ENCODE measurements around the gene ANKRD27. TPM values are rescaled to one million over a fixed set of nuclear protein-coding genes. Genes with fewer than 3 reads are reported as not detected.

ANKRD27 gene
- polyA plus RNA-seq (2011; rRNA removed) (26.2 and 28.7 TPM in 2 replicates), polyA minus RNA-seq (2011; rRNA and poly(A)+ RNA removed) (41.5 and 44.2 TPM in 2 replicates)

DNA sequence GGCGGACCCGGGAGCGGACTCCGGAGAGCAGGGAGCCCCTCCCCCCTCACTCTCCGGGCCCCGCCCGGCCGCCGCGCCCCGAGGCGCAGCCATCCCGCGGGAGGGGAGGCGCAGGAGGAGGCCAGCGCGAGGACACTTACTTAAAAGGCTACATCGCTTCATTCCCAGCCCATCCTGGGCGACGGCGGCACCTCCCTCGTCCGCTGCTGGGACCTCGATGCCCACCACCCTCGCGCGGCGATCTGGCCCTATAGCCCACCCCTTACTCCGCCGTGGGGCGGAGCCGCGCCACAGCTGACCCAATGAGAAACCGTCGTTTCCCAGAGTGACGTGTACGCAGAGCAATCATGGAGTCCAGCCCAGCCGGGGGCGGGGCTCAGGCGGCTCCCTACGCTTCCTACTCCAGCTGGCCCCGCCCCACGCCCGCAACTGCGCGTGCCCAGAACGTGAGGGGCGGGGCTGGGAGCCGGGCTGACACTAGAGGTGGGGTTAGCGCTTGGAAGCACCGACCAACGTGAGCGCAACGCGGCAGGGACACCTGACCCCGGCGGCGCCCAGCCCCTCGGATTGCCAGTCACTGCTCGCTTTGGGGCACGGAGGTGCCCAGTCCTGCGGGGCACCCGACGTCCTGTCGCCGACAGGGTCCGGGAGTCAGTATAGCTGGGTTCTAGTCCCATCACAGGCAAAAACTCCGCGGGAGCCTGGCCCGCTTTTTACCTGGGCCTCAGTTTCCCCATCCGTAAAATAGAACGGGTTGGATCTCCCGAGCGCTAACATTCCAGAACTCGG is at the start of gene ANKRD27:
TSS of gene ANKRD27 (minus strand) at position 250 of the 789 bp plus-strand sequence. CDS start 16,165 bp downstream, outside the sequence.
- no peaks in the 10 kb centered on the region; the same call in 1 of the 2 replicates for H3K9me3 ChIP-seq (ENCODE audit: control insufficient read depth, insufficient read depth, low read length)
- H3K27ac ChIP-seq (ENCODE audit: low read depth, low read length), result peak within 1 kb of the TSS; percentile 39
- H3K27me3 ChIP-seq (ENCODE audit: control insufficient read depth, insufficient read depth, low read length), result peaks cover 23% of the 10 kb centered on the region
- TF ChIP-seq, protein P1, sequence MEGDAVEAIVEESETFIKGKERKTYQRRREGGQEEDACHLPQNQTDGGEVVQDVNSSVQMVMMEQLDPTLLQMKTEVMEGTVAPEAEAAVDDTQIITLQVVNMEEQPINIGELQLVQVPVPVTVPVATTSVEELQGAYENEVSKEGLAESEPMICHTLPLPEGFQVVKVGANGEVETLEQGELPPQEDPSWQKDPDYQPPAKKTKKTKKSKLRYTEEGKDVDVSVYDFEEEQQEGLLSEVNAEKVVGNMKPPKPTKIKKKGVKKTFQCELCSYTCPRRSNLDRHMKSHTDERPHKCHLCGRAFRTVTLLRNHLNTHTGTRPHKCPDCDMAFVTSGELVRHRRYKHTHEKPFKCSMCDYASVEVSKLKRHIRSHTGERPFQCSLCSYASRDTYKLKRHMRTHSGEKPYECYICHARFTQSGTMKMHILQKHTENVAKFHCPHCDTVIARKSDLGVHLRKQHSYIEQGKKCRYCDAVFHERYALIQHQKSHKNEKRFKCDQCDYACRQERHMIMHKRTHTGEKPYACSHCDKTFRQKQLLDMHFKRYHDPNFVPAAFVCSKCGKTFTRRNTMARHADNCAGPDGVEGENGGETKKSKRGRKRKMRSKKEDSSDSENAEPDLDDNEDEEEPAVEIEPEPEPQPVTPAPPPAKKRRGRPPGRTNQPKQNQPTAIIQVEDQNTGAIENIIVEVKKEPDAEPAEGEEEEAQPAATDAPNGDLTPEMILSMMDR (IDR thresholded peaks at IDR 0.05; ENCODE audit: low read depth, low read length), result no peak
- peak; percentile 93 for DNase-seq (ENCODE audit: low read depth, low spot score)
- ChIA-PET POLR2A (interaction anchor here (0.7 to 2.0 kb wide), 4 partner anchors 16 to 1650 kb away, joined by 3 to 7 read pairs (median 4); partner anchors contain the start of genes NUDT19 and PDCD5), CTCF (no interaction called here)
- H3K4me3 ChIP-seq (ENCODE audit: low read depth, low read length), result peak within 1 kb of the TSS; percentile 89

DNA sequence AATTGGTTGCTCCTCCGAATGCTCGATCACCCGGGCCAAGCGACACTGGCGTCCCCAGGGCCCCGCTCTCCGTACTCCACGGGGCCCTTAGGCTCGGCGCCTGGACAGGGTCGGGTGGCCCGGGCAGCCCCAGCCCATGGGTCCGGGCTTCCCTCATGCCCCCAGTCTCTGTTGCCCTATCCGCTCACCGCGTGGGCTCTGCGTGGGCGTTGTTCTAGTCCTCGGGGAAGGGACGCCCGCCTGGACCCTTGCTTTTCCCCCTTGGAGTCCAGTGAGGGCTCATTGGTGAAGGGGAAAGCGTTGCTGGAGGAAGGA is 45.9 kb upstream of the ANKRD27 start:
- no peak for DNase-seq (ENCODE audit: low read depth, low spot score)
- Histone ChIP-seq H3K9me3 (ENCODE audit: control insufficient read depth, insufficient read depth, low read length) (peaks cover 11% of the 10 kb centered on the region; the same call in 1 of the 2 replicates), H3K27ac (ENCODE audit: low read depth, low read length) (no peak overlapping the region), H3K27me3 (ENCODE audit: control insufficient read depth, insufficient read depth, low read length) (no peaks in the 10 kb centered on the region), H3K4me3 (ENCODE audit: low read depth, low read length) (no peak overlapping the region)
- CTCF ChIA-PET, result no interaction called here
- POLR2A ChIA-PET, result no interaction called here
- TF ChIP-seq, protein P1 (IDR thresholded peaks at IDR 0.05; ENCODE audit: low read depth, low read length), result no peak

DNA sequence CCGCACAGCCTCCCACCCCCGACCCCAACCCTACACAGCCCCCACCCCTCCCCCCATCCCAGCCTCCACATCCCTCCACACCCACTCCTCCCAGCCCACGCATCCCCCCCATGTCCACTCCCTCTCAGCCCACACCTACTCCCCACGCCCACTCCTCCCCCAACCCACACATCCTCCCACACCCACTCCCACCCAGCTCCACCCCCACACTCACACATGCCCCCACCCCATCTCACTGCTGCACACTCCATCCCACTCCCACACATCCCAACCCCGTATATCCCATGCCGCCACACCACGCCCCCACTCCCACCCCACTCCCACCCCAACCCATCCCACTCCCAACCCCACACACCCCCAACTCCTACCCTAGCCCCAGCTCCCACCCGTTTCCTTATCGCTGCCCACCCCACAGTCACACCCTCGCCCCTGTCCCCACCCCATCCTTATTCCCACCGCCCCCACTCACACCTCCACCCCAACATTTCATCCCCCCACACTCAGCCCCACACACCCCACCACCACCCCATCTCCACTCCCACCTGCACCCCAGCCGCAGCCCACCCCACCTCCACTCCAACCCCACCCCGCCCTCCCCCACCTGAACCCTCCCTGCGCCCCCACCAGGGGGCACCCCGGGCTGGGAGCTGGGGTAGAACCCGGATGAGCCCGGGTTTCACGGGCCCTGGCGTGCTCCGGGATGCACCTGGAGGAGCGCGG is 45.4 kb upstream of the ANKRD27 start:
- Histone ChIP-seq H3K9me3 (ENCODE audit: control insufficient read depth, insufficient read depth, low read length) (peaks cover 11% of the 10 kb centered on the region; the same call in 1 of the 2 replicates), H3K4me3 (ENCODE audit: low read depth, low read length) (no peak overlapping the region), H3K27me3 (ENCODE audit: control insufficient read depth, insufficient read depth, low read length) (no peaks in the 10 kb centered on the region), H3K27ac (ENCODE audit: low read depth, low read length) (no peak overlapping the region)
- no peak for DNase-seq (ENCODE audit: low read depth, low spot score)
- POLR2A ChIA-PET, result no interaction called here
- TF ChIP-seq, protein P1 (IDR thresholded peaks at IDR 0.05; ENCODE audit: low read depth, low read length), result no peak
- CTCF ChIA-PET, result no interaction called here

DNA sequence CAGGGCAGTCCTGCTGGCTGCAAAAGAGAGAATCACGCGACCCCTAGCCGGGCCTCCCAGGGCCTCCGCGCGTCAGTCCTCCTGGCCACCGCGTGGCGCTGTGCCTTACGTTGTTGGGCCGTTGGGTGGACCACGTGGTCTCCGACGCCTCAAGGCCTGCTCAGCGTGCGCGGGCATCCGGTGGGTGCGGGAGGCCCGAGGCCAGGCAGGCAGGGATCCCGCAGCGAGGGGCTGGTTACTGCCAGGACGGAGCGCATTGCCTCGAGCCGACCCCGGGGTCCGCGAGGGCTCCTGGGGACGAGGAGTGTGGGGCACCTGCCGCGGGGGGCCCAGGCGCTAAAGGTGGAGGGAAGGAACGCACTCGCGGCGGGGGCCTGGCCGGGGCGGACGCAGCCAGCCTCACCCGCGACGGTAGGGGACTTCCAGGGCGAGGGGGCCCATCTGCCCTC is 44.7 kb upstream of the ANKRD27 start, which contains the start of gene TDRD12:
TSS of gene TDRD12 (plus strand) at position 157 of the 449 bp plus-strand sequence. CDS start 306 bp downstream, outside the sequence.
- ChIA-PET POLR2A (no interaction called here), CTCF (no interaction called here)
- DNase-seq (ENCODE audit: low read depth, low spot score), result no peak
- Histone ChIP-seq H3K4me3 (ENCODE audit: low read depth, low read length) (no peak within 1 kb of the TSS), H3K27ac (ENCODE audit: low read depth, low read length) (no peak within 1 kb of the TSS), H3K9me3 (ENCODE audit: control insufficient read depth, insufficient read depth, low read length) (peaks cover 11% of the 10 kb centered on the region; the same call in 1 of the 2 replicates), H3K27me3 (ENCODE audit: control insufficient read depth, insufficient read depth, low read length) (no peaks in the 10 kb centered on the region)
- TF ChIP-seq, protein P1 (IDR thresholded peaks at IDR 0.05; ENCODE audit: low read depth, low read length), result no peak
